NCI-H460 (cell line): ENCODE measurements around the gene MINDY1. TPM values are rescaled to one million over a fixed set of nuclear protein-coding genes. Genes with fewer than 3 reads are reported as not detected.
A peak's percentile ranks its signal among the peaks of the same experiment; 100 is the strongest.

ENCODE experiments used
- DNase-seq: peaks from one replicate; pipeline ENCODE4 v3.0.0-alpha.2; 2016; ENCODE audit warnings: low read depth; ENCODE audit errors: extremely low read depth
- total RNA-seq: library from RNA; depleted of rRNA; stranded (reverse); fragments of >200 nt; shearing (Covaris generic); gene quantifications from 2 replicates; pipeline ENCODE4 v1.2.3, GENCODE V29; 2014

MINDY1 gene
- total RNA-seq, 1 experiment from 2014 or later, result 13.4 TPM

DNA sequence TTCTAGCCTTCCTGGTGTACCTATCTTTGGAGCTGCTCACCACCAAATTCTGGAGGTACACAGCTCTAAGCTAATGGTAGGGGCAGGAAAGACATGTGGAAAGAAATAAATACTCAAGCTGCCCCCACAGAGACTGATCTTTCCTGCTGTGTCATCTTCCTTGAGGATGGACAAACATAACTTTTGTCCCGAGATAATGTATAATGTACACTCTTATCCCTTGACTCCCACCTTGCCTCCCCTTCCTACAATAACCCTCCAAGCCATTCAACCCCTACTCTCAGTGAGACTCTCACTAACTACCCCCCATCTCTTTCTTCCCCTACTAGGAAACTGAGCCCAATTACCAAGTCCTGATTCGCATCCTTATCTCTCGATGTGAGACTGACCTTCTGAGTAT lies 12.5 kb downstream of the MINDY1 start:
- no peak for DNase-seq

- no peak for DNase-seq
Measured at GRCh38 chr1:150992626-150993025, 14.1 kb downstream of the MINDY1 start.

- DNase-seq, result no peak
Measured at GRCh38 chr1:150987924-150988323, 18.8 kb downstream of the MINDY1 start.

DNA sequence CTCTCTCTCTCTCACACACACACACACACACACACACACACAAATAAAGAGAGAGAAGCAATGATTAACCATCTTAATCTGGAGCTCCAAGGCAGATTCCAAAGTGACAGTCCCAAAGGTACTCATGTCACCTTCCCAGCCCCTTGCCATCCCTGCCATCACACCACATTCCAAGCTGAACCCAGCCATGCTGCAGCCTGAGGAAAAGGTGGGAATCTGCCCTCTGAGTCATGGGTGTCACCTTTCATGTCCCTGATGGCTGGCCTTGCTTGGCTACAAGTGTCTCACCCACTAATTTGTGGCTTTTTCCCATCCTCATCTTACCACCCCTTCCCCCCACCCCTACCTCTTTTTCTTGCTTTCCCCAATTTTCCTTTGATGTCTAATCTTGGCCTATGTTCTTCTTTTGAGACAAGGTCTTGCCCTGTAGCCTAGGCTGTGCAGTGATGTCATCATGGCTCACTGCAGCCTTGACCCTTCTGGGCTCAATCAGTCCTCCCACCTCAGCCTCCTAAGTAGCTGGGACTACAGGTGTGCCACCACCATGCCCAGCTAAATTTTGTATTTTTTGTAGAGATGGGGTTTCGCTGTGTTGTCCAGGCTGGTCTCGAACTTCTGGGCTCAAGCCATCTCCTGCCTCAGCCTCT lies 21.4 kb downstream of the MINDY1 start:
- DNase-seq, result no peak

GRCh38 chr1:150981805-150982712 lies 24.6 kb downstream of the MINDY1 start, which contains the start of gene ANXA9:
TSS of gene ANXA9 (plus strand) at chr1:150982292. CDS start at chr1:150983106, 814 bp downstream.
- DNase-seq, result no peak

GRCh38 chr1:150981177-150981804 lies 25.4 kb downstream of the MINDY1 start:
- no peak for DNase-seq

- peak; percentile 94 for DNase-seq
Measured at GRCh38 chr1:150979092-150980056, 27.3 kb downstream of the MINDY1 start.

- DNase-seq, result peak; percentile 97
Measured at GRCh38 chr1:150976879-150977694, 29.6 kb downstream of the MINDY1 start.

GRCh38 chr1:150976401-150976821 lies 30.3 kb downstream of the MINDY1 start:
- DNase-seq, result no peak

DNA sequence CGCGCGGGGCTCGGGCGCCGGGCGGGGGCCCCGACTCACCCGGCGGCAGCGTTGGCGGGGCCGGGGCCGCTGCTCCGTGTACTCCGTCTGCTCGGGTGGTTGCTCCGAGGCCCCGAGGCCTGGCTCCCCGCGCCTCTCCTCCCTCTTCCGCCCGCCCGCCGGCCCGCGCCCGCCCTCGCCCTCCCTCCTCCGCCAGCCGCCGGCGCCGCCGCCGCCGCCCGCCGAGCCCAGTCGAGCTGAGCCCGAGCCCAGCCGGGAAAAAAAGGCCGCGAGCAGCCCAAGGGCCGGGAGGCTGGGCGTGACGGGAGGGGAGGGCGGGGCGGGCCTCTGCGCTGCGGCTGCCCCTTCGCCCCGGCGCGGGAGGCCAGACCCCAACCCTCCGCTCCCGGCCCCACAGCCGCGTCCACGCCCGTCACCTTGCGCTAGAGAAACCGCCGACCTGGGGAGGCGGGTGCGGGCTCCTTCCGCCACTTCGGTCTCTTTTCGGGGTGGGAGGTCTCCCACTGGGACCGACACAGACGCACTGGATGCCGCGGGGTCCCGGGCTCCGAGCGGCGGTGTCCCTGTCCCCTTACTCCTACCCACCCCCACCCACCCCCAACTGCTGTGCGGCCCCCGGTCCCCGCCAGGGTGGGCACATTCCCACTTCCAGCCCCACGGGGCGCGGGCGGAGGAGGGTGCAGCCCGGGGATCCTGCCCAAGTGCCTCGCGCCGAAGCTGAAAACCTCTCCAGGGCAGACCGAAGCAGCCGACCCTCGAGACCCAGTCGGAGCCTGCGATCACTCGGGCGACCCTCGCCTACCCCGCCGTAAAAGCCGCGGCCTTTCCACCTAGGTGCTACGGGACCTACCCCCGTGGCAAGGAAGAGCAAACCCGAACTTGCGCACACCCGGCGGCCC lies 31.9 kb downstream of the MINDY1 start, which contains the start of gene CERS2:
Gene CERS2, minus strand, starts transcription at position 256 of the 899 bp plus-strand sequence. CDS start 5,745 bp downstream, outside the sequence.
- DNase-seq, result peak; percentile 79

GRCh38 chr1:150973836-150974579 lies 32.7 kb downstream of the MINDY1 start:
- DNase-seq, result no peak

DNA sequence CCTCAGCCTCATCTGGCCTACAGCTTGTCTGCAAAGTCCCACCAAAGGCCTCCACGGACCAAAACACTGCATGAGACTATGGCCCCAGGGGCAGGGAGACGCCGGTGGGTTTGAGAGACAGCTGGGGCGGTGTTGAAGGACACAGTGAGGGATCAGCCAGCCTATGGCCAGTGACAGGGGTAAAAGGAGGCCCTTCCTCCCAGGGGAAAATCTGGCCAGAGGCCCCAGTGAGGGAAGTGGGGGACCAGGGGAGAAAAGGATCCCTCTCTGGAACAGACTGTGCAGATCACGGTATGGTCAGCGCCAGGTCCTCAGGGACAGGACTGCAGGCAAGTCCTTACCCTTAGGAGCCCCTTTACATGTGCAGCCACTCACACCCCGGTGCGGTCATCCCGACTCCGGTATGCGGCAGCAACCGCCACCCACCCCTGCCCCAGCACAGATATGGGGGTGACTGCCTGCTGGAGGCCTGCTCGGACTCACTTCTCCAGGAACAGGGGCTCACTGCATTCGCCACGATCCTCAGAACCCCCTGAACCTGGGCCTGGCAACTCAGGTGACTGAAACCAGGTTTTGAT lies 33.4 kb downstream of the MINDY1 start:
- DNase-seq, result no peak

DNA sequence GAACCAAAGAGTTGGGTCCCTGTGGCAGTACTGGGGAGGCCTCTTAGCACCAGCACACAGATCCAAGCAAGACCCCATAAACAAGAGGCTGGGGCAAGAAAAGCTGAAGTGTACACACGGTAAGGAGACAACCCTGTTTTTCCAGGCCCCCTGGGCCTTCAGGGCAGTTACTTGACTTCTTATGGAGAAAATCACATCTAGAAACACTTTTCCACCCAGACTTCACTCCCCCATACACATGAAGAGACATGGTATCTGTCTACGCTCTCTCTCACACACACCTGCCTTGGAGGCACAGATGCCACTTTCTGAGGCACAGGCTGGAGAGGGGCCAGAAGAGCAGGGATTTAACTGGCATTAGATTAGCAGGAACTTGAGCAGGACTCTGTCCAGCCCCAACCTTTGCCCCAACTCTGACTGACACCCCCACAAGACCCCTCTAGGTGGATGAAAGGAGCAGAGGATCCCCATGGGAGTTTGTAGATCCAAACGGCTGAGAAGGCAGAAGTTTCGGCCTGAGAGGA lies 34.2 kb downstream of the MINDY1 start:
- no peak for DNase-seq

DNA sequence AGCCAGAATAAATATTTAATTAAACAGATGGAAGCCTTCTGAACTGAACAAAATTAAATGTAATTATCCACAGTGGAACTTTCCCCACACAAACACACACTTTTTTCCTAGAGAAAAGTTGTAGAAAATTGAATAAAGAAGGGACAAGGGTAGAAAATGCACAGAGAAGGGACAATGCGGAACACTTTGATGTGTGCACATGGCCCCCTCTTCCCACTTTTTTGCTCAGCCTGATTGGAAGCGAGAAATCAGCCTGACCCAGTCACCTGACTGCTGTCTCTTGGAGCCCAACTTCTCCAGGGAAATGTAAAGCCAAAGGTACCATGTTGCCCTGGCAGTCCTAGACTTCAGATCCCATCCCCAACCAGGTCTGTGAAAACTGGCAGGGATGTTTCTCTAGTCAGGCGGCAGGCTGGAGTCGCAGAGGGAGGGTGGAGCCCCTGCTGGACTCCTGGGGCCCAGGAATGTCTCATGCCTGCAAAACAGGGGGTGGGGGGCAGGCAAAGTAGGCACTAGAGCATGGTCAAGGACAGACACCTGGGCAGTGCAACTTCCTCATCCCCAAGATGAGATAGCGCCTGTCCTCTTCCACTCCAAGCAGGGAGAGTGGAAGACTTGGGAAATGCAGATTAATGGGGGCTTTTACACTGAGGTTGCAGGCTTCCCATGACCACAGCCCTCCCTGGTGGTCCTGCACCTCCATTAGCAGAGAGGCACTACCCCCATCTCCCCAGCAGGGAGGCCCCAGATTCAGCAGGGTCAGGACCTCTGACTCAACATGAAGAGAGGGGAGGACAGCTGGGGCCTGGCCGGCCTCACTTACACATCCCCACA lies 34.9 kb downstream of the MINDY1 start:
- DNase-seq, result no peak

- no peak for DNase-seq
Measured at GRCh38 chr1:150970808-150971582, 35.7 kb downstream of the MINDY1 start.
